H1 (cell line): ENCODE measurements around the gene ZNF283. TPM values are rescaled to one million over a fixed set of nuclear protein-coding genes. Genes with fewer than 3 reads are reported as not detected.

Experiments used
- CTCF ChIA-PET: fragments of 300-600 bp; sonication (Branson Sonifier 250); formaldehyde crosslinking; loops from one replicate; lab custom pipeline; 2021; ENCODE audit not compliant: partially characterized antibody; lab: Charles Lee
- POLR2A ChIA-PET: fragments of 300-600 bp; sonication (Branson Sonifier 250); formaldehyde crosslinking; loops from one replicate; lab custom pipeline; 2021; ENCODE audit warnings: inconsistent platforms; ENCODE audit not compliant: partially characterized antibody; lab: Charles Lee
- DNase-seq, 2 experiments: peaks; one replicate each; pipeline versions ENCODE4 v3.0.0 to v3.0.0-alpha.2; 2010 to 2022; ENCODE audit warnings: low spot score in 2 of 2, low read depth in 1 of 2, mixed read lengths in 1 of 2
- FAIRE-seq: peaks from 2 replicates; lab custom pipeline; 2011; peaks lifted over from hg19 to GRCh38; lab: Jason Lieb, UNC
- H2AFZ ChIP-seq: 2 replicates; pipeline ENCODE4 v1.8.1; 2012; ENCODE audit warnings: low read length, inconsistent platforms
- H2AK5ac ChIP-seq: 2 replicates; pipeline ENCODE4 v1.6.1; 2013; ENCODE audit warnings: low read depth, low read length
- H2BK120ac ChIP-seq: replicated peaks from 2 replicates; pipeline ENCODE3; 2013; ENCODE audit warnings: low read depth, low read length, inconsistent platforms
- H2BK12ac ChIP-seq: 2 replicates; pipeline ENCODE4 v1.6.1; 2013; ENCODE audit warnings: low read depth, low read length
- H2BK15ac ChIP-seq: 2 replicates; pipeline ENCODE4 v1.6.1; 2013; ENCODE audit warnings: low read length
- H2BK20ac ChIP-seq: 2 replicates; pipeline ENCODE4 v1.6.1; 2013; ENCODE audit warnings: low read length
- H2BK5ac ChIP-seq: 2 replicates; pipeline ENCODE4 v1.6.1; 2013; ENCODE audit warnings: low read depth, low read length
- H3K14ac ChIP-seq: 2 replicates; pipeline ENCODE4 v1.6.1; 2013; ENCODE audit warnings: inconsistent platforms; ENCODE audit not compliant: insufficient read length
- H3K18ac ChIP-seq: 2 replicates; pipeline ENCODE4 v1.6.1; 2013; ENCODE audit warnings: low read length; ENCODE audit errors: extremely low read depth
- H3K23ac ChIP-seq: 2 replicates; pipeline ENCODE4 v1.6.1; 2013; ENCODE audit warnings: inconsistent platforms; ENCODE audit not compliant: insufficient read length
- H3K23me2 ChIP-seq: 2 replicates; pipeline ENCODE4 v1.6.1; 2013; ENCODE audit warnings: low read depth, low read length
- H3K27ac ChIP-seq: 2 replicates; pipeline ENCODE4 v1.6.1; 2011; ENCODE audit warnings: low read depth, low read length, inconsistent platforms
- H3K27me3 ChIP-seq, 4 experiments: replicated peaks in 1 of 4; 1 replicate in 1 of 4; 2 replicates in 3 of 4; pipeline versions ENCODE4 v1.6.1 to v1.8.1; 2011 to 2013; ENCODE audit warnings: low read length in 3 of 4, mild to moderate bottlenecking in 3 of 4, inconsistent platforms in 2 of 4, mixed read lengths in 2 of 4, moderate library complexity in 1 of 4; ENCODE audit not compliant: control insufficient read depth in 3 of 4, insufficient read depth in 3 of 4; ENCODE audit errors: extremely low read depth in 1 of 4
- H3K36me3 ChIP-seq, 4 experiments: 2 replicates each; pipeline versions ENCODE4 v1.6.1 to v1.8.1; 2011 to 2013; ENCODE audit warnings: mild to moderate bottlenecking in 4 of 4, low read length in 3 of 4, moderate library complexity in 2 of 4, control low read depth in 1 of 4, inconsistent platforms in 1 of 4; ENCODE audit not compliant: insufficient read depth in 4 of 4, control insufficient read depth in 2 of 4
- H3K4ac ChIP-seq: replicated peaks from 2 replicates; pipeline ENCODE3; 2013; ENCODE audit warnings: low read length, low read depth, mixed read lengths, inconsistent platforms; ENCODE audit not compliant: insufficient read length
- H3K4me1 ChIP-seq, 4 experiments: replicated peaks in 1 of 4; 1 replicate in 1 of 4; 2 replicates in 3 of 4; pipeline versions ENCODE4 v1.6.1 to v1.8.1; 2011 to 2013; ENCODE audit warnings: low read length in 3 of 4, inconsistent platforms in 2 of 4, mixed read lengths in 1 of 4; ENCODE audit not compliant: insufficient read depth in 4 of 4, control insufficient read depth in 3 of 4
- H3K4me2 ChIP-seq, 2 experiments: 2 replicates each; pipeline versions ENCODE4 v1.6.1 to v1.8.1; 2011 to 2013; ENCODE audit warnings: low read depth in 2 of 2, low read length in 2 of 2, control low read depth in 1 of 2, inconsistent platforms in 1 of 2, mild to moderate bottlenecking in 1 of 2; ENCODE audit not compliant: insufficient read depth in 1 of 2
- H3K4me3 ChIP-seq, 4 experiments: fragments of 200-600, 300-600 bp in 1 of 4; sonication (generic), shearing (Covaris generic), sonication (Bioruptor Twin) in 1 of 4; 2 replicates each; pipeline versions ENCODE4 v1.5.1 to v1.8.1; 2011 to 2016; ENCODE audit warnings: low read length in 4 of 4, low read depth in 3 of 4, control low read depth in 2 of 4, inconsistent platforms in 2 of 4, mild to moderate bottlenecking in 2 of 4, mixed read lengths in 1 of 4, moderate library complexity in 1 of 4; ENCODE audit not compliant: insufficient read depth in 2 of 4; ENCODE audit errors: extremely low read depth in 1 of 4
- H3K56ac ChIP-seq: replicated peaks from 2 replicates; pipeline ENCODE3; 2013; ENCODE audit warnings: low read depth, mild to moderate bottlenecking, mixed read lengths, low read length, inconsistent platforms; ENCODE audit not compliant: insufficient read length
- H3K79me1 ChIP-seq: 2 replicates; pipeline ENCODE4 v1.6.1; 2013; ENCODE audit warnings: low read depth, low read length, control low read depth
- H3K79me2 ChIP-seq, 2 experiments: 2 replicates each; pipeline versions ENCODE4 v1.6.1 to v1.8.1; 2012 to 2013; ENCODE audit warnings: low read length in 2 of 2, mild to moderate bottlenecking in 2 of 2, inconsistent platforms in 1 of 2; ENCODE audit not compliant: insufficient read depth in 2 of 2, control insufficient read depth in 1 of 2
- H3K9ac ChIP-seq, 4 experiments: replicated peaks in 1 of 4; 1 replicate in 1 of 4; 2 replicates in 3 of 4; pipeline versions ENCODE4 v1.6.1 to v1.8.1; 2011 to 2013; ENCODE audit warnings: low read depth in 3 of 4, low read length in 3 of 4, control low read depth in 2 of 4, mild to moderate bottlenecking in 2 of 4, moderate library complexity in 2 of 4, inconsistent platforms in 1 of 4; ENCODE audit errors: extremely low read depth in 1 of 4
- H3K9me3 ChIP-seq, 2 experiments: 2 replicates each; pipeline versions ENCODE4 v1.6.1 to v1.8.1; 2012 to 2013; ENCODE audit warnings: mild to moderate bottlenecking in 2 of 2, moderate library complexity in 2 of 2, control low read depth in 1 of 2, inconsistent platforms in 1 of 2, low read depth in 1 of 2, low read length in 1 of 2, mixed read lengths in 1 of 2; ENCODE audit not compliant: insufficient read depth in 2 of 2
- H4K20me1 ChIP-seq, 2 experiments: replicated peaks in 1 of 2; 2 replicates each; pipeline versions ENCODE3 to v1.8.1; 2011 to 2013; ENCODE audit warnings: inconsistent platforms in 2 of 2, low read length in 2 of 2, mild to moderate bottlenecking in 1 of 2; ENCODE audit not compliant: insufficient read depth in 2 of 2, control insufficient read depth in 1 of 2
- H4K5ac ChIP-seq: 2 replicates; pipeline ENCODE4 v1.6.1; 2013; ENCODE audit warnings: low read length, low read depth, mixed read lengths, inconsistent platforms; ENCODE audit not compliant: insufficient read length
- H4K8ac ChIP-seq: 2 replicates; pipeline ENCODE4 v1.8.0; 2013; ENCODE audit warnings: mild to moderate bottlenecking, moderate library complexity, low read length, inconsistent platforms; ENCODE audit not compliant: insufficient read depth; ENCODE audit errors: extremely low read depth
- H4K91ac ChIP-seq: replicated peaks from 2 replicates; pipeline ENCODE3; 2013; ENCODE audit warnings: low read length, mixed read lengths, inconsistent platforms; ENCODE audit not compliant: insufficient read length
- KDM4A ChIP-seq: IDR thresholded peaks from one replicate; pipeline ENCODE4 v1.7.1; 2012; ENCODE audit warnings: low read depth, mild to moderate bottlenecking, moderate library complexity, low read length, inconsistent platforms; ENCODE audit not compliant: severe bottlenecking
- SP4 ChIP-seq: IDR thresholded peaks from 2 replicates; pipeline ENCODE4 v1.6.1; 2012; ENCODE audit warnings: low read length, inconsistent platforms
- TAF1 ChIP-seq: IDR thresholded peaks from 2 replicates; pipeline ENCODE4 v1.6.1; 2011; ENCODE audit warnings: mild to moderate bottlenecking, low read depth, low read length
- WGBS, 2 experiments: shearing (Covaris generic) in 1 of 2; methylation state at CpG; one replicate each; pipeline versions ENCODE4 v1.1.6 to v1.1.7; 2013 to 2015; ENCODE audit warnings: low lambda C conversion rate in 2 of 2, mixed read lengths in 2 of 2, inconsistent platforms in 1 of 2, low coverage in 1 of 2, missing lambda C conversion rate in 1 of 2; ENCODE audit not compliant: insufficient replicate concordance in 2 of 2, insufficient coverage in 1 of 2, insufficient read length in 1 of 2; ENCODE audit errors: extremely low coverage in 1 of 2, missing lambda C conversion rate in 1 of 2; 5-methylcytosine and 5-hydroxymethylcytosine counted together
- polyA plus RNA-seq, 7 experiments: library from polyadenylated mRNA; depleted of rRNA in 3 of 7; stranded (reverse) in 5 of 7; unstranded in 2 of 7; fragments of >200 nt in 5 of 7; fragments of 200-250 nt in 2 of 7; gene quantifications; 1 replicate in 5 of 7; 2 replicates in 1 of 7; 4 replicates in 1 of 7; pipeline versions ENCODE4 v1.2.1 to v1.2.3, GENCODE V29; 2011 to 2013; ENCODE audit warnings: missing spikeins in 2 of 7, mixed read lengths in 2 of 7
- total RNA-seq: library from RNA; stranded (reverse); fragmentation: NEBNext Ultra II Directional; extraction: Animal tissue kit (Norgen Biotek cat#: 25700); gene quantifications from 2 replicates; pipeline ENCODE4 v1.2.1, GENCODE V29; 2021

The ZNF283 gene
- total and polyA plus RNA-seq, 2 of the 8 experiments (the other 6 are each of a cell fraction or from before 2014, with no cell fraction given), result 1.1 to 4.3 TPM

DNA sequence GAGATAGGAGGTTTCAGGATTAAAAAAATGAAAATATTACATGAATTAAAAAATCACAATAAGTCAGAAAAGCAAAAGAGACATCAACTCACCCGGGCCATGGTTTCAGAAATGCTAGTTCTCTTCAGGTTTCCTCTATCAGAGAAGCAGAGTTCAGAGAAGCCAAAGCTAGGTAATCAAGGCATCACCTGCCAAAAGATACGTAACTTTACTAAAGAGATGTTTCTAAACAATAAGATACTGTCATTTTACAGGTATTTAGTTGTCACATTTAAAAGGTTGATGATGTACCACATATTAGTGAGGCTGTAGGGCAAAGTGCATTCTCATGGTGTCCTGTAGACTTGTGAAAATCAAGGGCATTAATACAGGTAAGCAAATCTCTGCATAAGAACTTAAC is 56.7 kb downstream of the ZNF283 start, which contains the start of gene ZNF404:
Gene ZNF404 (minus strand): TSS at position 101 of the 400 bp plus-strand sequence.
- Histone ChIP-seq H3K79me2 (no peaks in the 10 kb centered on the region), H2AK5ac (no peak within 1 kb of the TSS), H2BK12ac (no peak within 1 kb of the TSS), H3K14ac (no peak within 1 kb of the TSS), H3K56ac (no peak within 1 kb of the TSS), H3K4me3 (no peak within 1 kb of the TSS), H3K9me3 (peaks cover 43 to 47% of the 10 kb centered on the region in 2 experiments), H3K4me1 (no peaks in the 10 kb centered on the region), H4K5ac (no peak within 1 kb of the TSS), H2BK120ac (no peak within 1 kb of the TSS), H3K79me1 (no peaks in the 10 kb centered on the region), H2BK5ac (no peak within 1 kb of the TSS), H3K18ac (no peak within 1 kb of the TSS), H3K27ac (no peak within 1 kb of the TSS), H3K27me3 (no peaks in the 10 kb centered on the region), H3K9ac (no peak within 1 kb of the TSS), H2AFZ (no peak within 1 kb of the TSS), H3K4me2 (no peak within 1 kb of the TSS), H4K91ac (no peak within 1 kb of the TSS), H4K20me1 (no peaks in the 10 kb centered on the region), H4K8ac (no peak within 1 kb of the TSS), H2BK20ac (no peak within 1 kb of the TSS), H2BK15ac (no peak within 1 kb of the TSS), H3K23ac (no peak within 1 kb of the TSS), H3K23me2 (no peaks in the 10 kb centered on the region), H3K4ac (no peak within 1 kb of the TSS), H3K36me3 (0 out of 8 replicates have a peak, but pooled peaks cover 0 to 3% (median 0%) of the 10 kb centered on the region in 4 experiments)
- WGBS, 2 experiments, result 83% methylated on average over 2 of the region's 2 CpGs; no CpG with 5 or more reads in 1 of the 2 experiments
- CTCF ChIA-PET, result no interaction called here
- POLR2A ChIA-PET, result no interaction called here
- DNase-seq (no peak), FAIRE-seq (no peak)
- TF ChIP-seq KDM4A (no peak), SP4 (no peak), TAF1 (no peak)
